Spinal cord (tissue), 10 donors: ENCODE results near the gene LENG8. TPM values are rescaled to one million over a fixed set of nuclear protein-coding genes. Genes with fewer than 3 reads are reported as not detected.

Source experiments
- DNase-seq, 6 donors: peaks; one replicate each; pipeline versions ENCODE4 v3.0.0 to v3.0.0-alpha.2; 2013 to 2015; ENCODE audit warnings: low spot score in 6 of 6, low read depth in 4 of 6
- H3K27ac ChIP-seq: one replicate; pipeline ENCODE4 v1.5.1; 2013; ENCODE audit warnings: low read depth, low read length, control low read depth
- H3K27me3 ChIP-seq: one replicate; pipeline ENCODE4 v1.6.1; 2013; ENCODE audit warnings: low read length; ENCODE audit not compliant: control insufficient read depth, insufficient read depth
- H3K36me3 ChIP-seq: one replicate; pipeline ENCODE4 v1.6.1; 2013; ENCODE audit warnings: low read length; ENCODE audit not compliant: control insufficient read depth, insufficient read depth
- H3K4me1 ChIP-seq: one replicate; pipeline ENCODE4 v1.6.1; 2013; ENCODE audit warnings: low read length; ENCODE audit not compliant: control insufficient read depth, insufficient read depth
- H3K4me3 ChIP-seq: one replicate; pipeline ENCODE4 v1.5.1; 2013; ENCODE audit warnings: low read depth, low read length, control low read depth
- H3K9me3 ChIP-seq: one replicate; pipeline ENCODE4 v1.6.1; 2013; ENCODE audit warnings: low read length; ENCODE audit not compliant: control insufficient read depth, insufficient read depth
- WGBS: methylation state at CpG from one replicate; pipeline ENCODE4 v1.1.5; 2013; ENCODE audit warnings: missing lambda C conversion rate; ENCODE audit not compliant: insufficient coverage; 5-methylcytosine and 5-hydroxymethylcytosine counted together
- polyA plus RNA-seq, 2 donors: library from polyadenylated mRNA; unstranded; fragments of 120-200 nt; gene quantifications; one replicate each; pipeline ENCODE4 v1.2.1, GENCODE V29; 2013; ENCODE audit not compliant: insufficient read length in 2 of 2
- total RNA-seq, 2 donors: library from RNA; depleted of rRNA in 1 of 2; stranded (reverse); fragments of 120-200 nt in 1 of 2; fragments of >200 nt in 1 of 2; gene quantifications; one replicate each; pipeline versions ENCODE4 v1.2.3 to v1.2.4, GENCODE V29; 2013 to 2014
- donor health status: healthy.

Gene LENG8
- total and polyA plus RNA-seq, 4 donors = 25.3 to 269 (median 126) TPM

GRCh38 chr19:54459282-54460229, 10.6 kb downstream of the LENG8 start:
- 79% methylated on average over 14 of the region's 16 CpGs for WGBS
- no peak overlapping the region for H3K27ac ChIP-seq
- H3K36me3 ChIP-seq = peaks cover 83% of the 10 kb centered on the region

DNA sequence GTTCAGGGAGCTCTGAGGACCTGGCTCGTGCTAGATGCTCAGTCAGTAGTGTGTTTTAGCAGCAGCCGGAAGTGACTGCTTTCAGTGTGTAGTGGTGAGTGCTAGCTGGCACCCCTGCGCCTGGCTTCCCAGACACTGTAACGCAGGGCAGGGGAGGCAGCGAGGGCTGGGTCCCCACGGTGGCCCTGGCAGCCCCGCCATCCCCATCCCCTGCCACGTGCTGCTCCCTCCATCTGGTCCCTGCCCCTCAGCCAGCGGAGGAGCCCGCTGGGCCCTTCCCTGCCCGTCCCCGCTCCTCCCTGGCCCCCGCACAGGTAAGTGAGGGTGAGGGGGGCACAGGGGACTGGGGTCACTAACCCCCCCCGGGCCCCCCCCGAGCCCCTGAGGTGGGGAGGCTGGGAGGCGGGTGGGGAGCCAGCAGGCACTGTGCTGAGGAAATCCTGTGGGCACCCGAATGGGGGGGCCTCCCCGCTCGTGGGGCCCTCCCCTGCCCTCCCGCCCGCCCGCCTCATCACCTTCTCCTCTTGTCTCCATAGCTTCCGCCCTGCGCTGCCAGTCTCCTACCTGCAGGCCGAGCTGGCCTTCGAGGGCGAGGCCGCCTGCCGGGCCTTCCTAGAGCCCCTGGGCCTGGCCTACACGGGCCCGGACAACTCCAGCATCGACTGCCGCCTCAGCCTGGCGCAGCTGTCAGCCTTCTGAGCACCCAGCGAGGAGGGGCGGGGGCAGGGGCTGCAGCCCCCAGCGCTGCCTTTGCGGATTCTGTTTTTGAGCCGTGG, 11.4 kb downstream of the LENG8 start:
- Histone ChIP-seq H3K36me3 (peaks cover 75% of the 10 kb centered on the region), H3K27ac (no peak overlapping the region), H3K4me3 (no peak overlapping the region), H3K9me3 (no peaks in the 10 kb centered on the region), H3K27me3 (peaks cover 6% of the 10 kb centered on the region), H3K4me1 (peaks cover 30% of the 10 kb centered on the region)
- no peak for DNase-seq
- 82% methylated on average over 19 of the region's 39 CpGs for WGBS

More at GRCh38 chr19:54459282-54460229, 10.6 kb downstream of the LENG8 start:
- no peak for DNase-seq
- H3K4me3 ChIP-seq = no peak overlapping the region
- no peaks in the 10 kb centered on the region for H3K9me3 ChIP-seq
- H3K4me1 ChIP-seq = peaks cover 26% of the 10 kb centered on the region
- peaks cover 2% of the 10 kb centered on the region for H3K27me3 ChIP-seq

DNA sequence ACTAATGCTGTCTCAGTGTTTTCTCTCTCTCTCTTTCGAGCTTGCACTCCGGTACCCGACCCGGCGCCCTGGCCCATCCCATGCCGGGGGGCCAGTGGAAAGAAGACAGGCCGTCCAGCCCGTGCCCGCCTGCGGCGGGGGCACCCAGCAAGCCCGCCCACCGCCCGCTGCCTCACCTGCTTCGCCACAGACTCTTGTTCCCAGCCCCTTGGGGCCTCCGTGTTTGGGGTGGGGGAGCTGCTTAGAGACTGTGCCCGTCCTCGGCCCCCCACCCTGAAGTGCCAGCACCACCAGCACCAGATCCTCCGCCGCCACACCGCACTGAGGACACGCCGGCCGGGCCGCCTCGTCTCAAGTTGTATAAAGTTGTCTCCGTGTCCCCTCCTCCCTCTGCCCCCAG, 12.2 kb downstream of the LENG8 start:
- Histone ChIP-seq H3K4me3 (no peak overlapping the region), H3K27ac (no peak overlapping the region), H3K36me3 (peaks cover 67% of the 10 kb centered on the region), H3K27me3 (peaks cover 6% of the 10 kb centered on the region), H3K4me1 (peaks cover 30% of the 10 kb centered on the region), H3K9me3 (no peaks in the 10 kb centered on the region)
- WGBS = 73% methylated on average over 16 of the region's 27 CpGs
- DNase-seq = no peak

GRCh38 chr19:54461613-54462012, 12.6 kb downstream of the LENG8 start:
- Histone ChIP-seq H3K4me1 (peaks cover 30% of the 10 kb centered on the region), H3K27ac (no peak overlapping the region), H3K36me3 (peaks cover 63% of the 10 kb centered on the region), H3K9me3 (no peaks in the 10 kb centered on the region), H3K27me3 (peaks cover 8% of the 10 kb centered on the region), H3K4me3 (no peak overlapping the region)
- no CpG with 5 or more reads among the region's 3 CpGs for WGBS
- no peak for DNase-seq

DNA sequence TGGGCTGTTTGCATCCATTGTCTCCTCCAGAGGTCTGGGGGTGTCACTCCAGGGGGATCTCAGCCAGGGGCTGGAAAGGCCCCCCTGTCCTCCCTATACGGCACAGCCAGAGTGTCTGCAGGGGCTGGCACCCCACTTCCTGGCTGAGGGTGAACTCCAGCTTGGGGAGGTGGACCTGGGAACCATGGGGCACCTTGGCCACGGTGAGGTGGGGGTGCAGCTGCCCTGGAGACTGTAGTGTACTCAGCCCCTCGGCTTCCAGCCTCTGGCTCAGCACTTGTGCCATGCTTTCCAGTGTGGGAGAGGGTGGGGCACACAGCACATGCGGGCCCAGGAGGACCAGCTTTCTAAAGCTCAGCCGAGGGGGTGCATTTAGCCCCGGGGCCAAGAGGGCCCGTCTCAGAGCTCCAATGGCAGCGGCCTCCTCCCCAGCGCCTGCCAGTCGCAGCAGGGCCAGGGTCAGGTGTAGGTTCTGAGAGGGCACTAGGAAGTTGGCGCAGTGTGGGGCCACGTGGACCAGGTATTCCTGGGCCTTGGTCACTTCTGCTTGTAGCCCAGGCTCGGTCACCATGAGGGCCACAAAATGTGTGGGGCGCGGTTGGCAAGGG, 13.2 kb downstream of the LENG8 start:
- H3K27ac ChIP-seq = peak overlapping the region; percentile 78
- no peak for DNase-seq
- peaks cover 30% of the 10 kb centered on the region for H3K4me1 ChIP-seq
- peaks cover 57% of the 10 kb centered on the region for H3K36me3 ChIP-seq
- no peaks in the 10 kb centered on the region for H3K9me3 ChIP-seq
- H3K27me3 ChIP-seq = peaks cover 8% of the 10 kb centered on the region
- 78% methylated on average over 14 of the region's 15 CpGs for WGBS
- no peak overlapping the region for H3K4me3 ChIP-seq

DNA sequence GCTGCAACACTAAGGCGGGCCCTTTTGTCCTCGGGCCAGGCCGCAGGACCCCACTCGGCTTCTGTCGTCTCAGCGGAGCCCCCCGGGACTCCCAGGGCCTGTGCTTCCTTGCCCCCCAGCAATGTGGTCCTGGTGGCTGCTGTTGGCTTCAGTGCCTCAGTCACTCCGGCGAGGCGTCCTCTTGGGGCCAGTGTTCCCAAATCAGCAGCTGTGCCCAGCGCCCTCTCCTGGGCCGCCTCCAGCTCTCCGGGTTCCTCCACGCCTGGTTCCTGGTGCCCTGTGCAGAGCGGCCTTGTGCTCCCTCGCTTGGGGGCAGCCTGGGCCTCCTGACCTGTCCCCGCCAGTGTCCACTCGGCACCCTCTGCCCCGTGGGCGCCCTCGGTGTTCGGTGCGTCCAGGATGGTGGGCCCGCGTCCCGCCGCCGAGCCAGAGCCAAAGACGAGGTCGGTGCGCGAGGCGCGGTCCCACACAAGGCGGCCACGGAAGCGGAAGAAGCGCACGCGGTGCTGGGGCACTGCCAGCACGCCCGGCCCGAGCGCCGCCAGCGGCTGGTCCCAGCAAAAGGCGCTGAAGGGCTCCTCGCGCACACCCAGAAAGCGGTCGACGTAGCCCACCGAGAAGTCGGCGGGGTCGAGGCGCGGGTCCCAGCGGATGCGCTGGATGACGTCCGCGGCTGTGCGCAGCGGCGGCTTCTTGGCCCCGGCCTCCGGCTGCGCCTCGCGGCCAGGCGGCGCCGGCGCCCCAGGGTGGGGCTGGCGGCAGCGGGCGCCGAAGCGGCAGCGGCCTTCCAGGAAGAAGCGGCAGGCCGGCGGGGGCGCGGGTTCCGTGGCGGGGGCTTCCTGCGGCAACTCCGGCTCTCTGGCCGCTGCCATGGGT, 13.9 kb downstream of the LENG8 start:
- H3K4me1 ChIP-seq = peaks cover 30% of the 10 kb centered on the region
- 6% methylated on average over 91 of the region's 91 CpGs for WGBS
- H3K9me3 ChIP-seq = no peaks in the 10 kb centered on the region
- peak overlapping the region; percentile 56 for H3K4me3 ChIP-seq
- H3K27me3 ChIP-seq = peaks cover 8% of the 10 kb centered on the region
- H3K36me3 ChIP-seq = peaks cover 50% of the 10 kb centered on the region
- peak overlapping the region; percentile 88 for H3K27ac ChIP-seq
- DNase-seq = peak in 2 of 6 donors; percentile 53 to 73

DNA sequence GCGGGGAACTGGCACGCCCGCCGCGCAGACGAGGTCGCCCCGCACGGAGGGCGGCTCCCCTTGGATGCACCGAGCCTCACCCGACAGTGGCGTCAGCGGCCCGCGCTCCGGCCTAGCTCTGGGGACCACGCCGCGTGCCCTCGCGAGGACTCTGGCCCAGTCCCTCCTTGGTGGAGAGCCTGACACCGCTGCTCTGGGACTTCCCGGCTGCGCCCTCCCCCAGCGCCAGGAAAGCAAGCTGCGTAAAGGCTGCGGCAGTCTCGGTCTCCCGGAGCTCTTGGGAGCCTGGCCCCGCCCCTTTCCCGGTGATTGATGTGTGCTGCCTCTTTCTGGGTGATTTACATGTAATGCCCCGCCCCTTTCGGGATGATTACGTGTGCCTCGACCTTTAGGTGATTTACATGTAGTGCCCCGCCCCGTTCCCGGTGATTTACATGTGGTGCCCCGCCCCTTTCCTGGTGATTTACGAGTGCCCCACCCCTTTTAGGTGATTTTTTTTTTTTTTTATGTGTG, 14.6 kb downstream of the LENG8 start, which contains the start of gene LENG9:
LENG9 (minus strand) TSS at position 248 of the 513 bp plus-strand sequence. CDS start 252 bp downstream, outside the sequence.
- H3K9me3 ChIP-seq = no peaks in the 10 kb centered on the region
- H3K4me1 ChIP-seq = peaks cover 30% of the 10 kb centered on the region
- H3K4me3 ChIP-seq = peak within 1 kb of the TSS; percentile 56
- DNase-seq = peak in 5 of 6 donors; percentile 57 to 97 (median 80)
- H3K27me3 ChIP-seq = peaks cover 8% of the 10 kb centered on the region
- peak within 1 kb of the TSS; percentile 88 for H3K27ac ChIP-seq
- peaks cover 43% of the 10 kb centered on the region for H3K36me3 ChIP-seq
- under 1% methylated on average over 39 of the region's 41 CpGs for WGBS

GRCh38 chr19:54464044-54464629, 15.1 kb downstream of the LENG8 start:
- WGBS = under 1% methylated on average over 26 of the region's 26 CpGs
- peak overlapping the region; percentile 56 for H3K4me3 ChIP-seq
- H3K9me3 ChIP-seq = no peaks in the 10 kb centered on the region
- H3K4me1 ChIP-seq = peaks cover 30% of the 10 kb centered on the region
- DNase-seq = peak in 2 of 6 donors; percentile 85 to 90
- peaks cover 8% of the 10 kb centered on the region for H3K27me3 ChIP-seq
- H3K36me3 ChIP-seq = peaks cover 37% of the 10 kb centered on the region
- H3K27ac ChIP-seq = peak overlapping the region; percentile 88
